ENCODE measurements around the gene FAM98C.

Gene FAM98C

DNA sequence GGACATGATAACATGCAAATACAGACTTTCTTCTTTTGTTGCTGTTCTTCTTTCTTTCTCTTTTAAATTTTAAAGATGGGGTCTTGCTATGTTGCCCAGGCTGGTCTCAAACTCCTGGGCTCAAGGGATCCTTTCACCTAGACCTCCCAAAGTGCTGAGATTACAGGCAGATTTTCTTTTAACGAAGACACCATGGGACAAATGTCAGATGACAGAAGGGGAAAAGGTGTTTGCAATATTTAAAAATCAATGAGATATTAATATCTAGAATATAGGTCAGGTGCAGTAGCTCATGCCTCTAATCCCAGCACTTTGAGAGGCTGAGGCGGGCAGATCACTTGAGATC is 26.9 kb downstream of the FAM98C start:
- DNase-seq = no peak

- DNase-seq = no peak
Observed at GRCh38 chr19:38430931-38431330, 28.0 kb downstream of the FAM98C start.

- no peak for DNase-seq
Observed at GRCh38 chr19:38433268-38433733, 30.4 kb downstream of the FAM98C start, which contains the start of gene RYR1. Gene RYR1, plus strand, starts transcription at chr19:38433691. Its CDS starts 139 bp downstream, at chr19:38433830.

- DNase-seq = no peak
Observed at GRCh38 chr19:38434549-38435051, 31.7 kb downstream of the FAM98C start.

DNA sequence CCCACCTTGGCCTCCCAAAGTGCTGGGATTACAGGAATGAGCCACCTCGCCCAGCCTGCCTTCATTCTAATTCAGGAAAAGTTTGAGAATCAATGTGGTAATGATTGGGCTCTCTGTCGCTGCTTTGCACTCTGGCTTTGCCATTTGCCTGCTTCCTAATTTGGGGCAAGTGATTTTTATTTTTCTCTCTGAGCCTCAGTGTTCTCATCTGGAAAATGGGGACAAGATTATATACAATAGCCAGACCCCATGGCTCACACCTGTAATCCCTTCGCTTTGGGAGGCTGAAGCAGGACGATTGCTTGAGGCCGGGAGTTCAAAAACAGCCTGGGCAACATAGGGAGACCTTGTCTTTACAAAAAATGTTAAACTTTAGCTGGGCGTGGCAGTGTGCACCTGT is 34.4 kb downstream of the FAM98C start:
- DNase-seq = no peak

GRCh38 chr19:38437917-38438316 is 35.0 kb downstream of the FAM98C start:
- DNase-seq = no peak

GRCh38 chr19:38440592-38440991 is 37.7 kb downstream of the FAM98C start:
- no peak for DNase-seq

- DNase-seq = no peak
Observed at GRCh38 chr19:38441657-38442348, 38.9 kb downstream of the FAM98C start.

GRCh38 chr19:38442736-38443135 is 39.8 kb downstream of the FAM98C start:
- DNase-seq = no peak

DNA sequence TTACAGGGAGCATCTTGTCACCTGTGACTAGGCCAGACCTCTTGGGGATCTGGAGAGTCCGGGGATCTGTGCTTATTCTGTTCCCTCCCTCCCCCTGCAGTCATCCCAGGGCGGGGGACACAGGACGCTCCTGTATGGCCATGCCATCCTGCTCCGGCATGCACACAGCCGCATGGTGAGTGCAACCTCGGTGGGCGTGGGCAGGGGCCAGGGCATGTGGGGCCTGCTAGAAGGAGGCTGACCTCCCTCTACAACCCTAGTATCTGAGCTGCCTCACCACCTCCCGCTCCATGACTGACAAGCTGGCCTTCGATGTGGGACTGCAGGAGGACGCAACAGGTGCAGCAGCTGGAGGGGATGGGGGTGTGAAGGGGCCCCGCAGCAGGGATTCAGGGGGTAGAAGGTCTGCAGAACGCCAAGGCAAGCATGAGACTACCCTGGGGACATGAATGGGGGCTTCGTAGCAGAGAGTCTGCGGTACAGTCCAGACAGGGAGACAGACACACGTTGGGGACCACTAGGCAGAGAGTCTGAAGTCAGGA is 40.6 kb downstream of the FAM98C start:
- DNase-seq = no peak

GRCh38 chr19:38444026-38444425 is 41.1 kb downstream of the FAM98C start:
- no peak for DNase-seq

GRCh38 chr19:38445362-38445761 is 42.5 kb downstream of the FAM98C start:
- no peak for DNase-seq

GRCh38 chr19:38448225-38448624 is 45.3 kb downstream of the FAM98C start:
- DNase-seq = no peak

DNA sequence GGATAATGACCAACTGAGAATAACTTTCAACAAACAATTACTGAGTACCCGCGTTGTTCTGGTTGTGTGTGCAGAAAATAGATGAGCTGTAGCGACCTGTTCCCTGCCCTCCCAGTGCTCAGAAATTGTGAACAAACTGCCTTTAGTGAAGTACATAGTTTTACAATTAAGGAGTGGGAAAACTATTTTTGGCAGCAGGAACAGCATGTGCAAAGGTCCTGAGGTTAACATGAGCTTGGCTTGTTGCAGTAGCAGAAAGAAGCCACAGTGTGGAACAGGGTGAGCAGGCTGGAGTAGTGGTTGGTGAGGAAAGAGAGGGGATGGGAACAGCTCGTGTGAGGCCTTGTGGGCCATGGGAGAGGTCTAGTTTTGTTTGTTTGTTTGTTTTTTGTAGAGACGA is 46.6 kb downstream of the FAM98C start:
- DNase-seq = no peak

- no peak for DNase-seq
Observed at GRCh38 chr19:38451036-38451435, 48.1 kb downstream of the FAM98C start.

DNA sequence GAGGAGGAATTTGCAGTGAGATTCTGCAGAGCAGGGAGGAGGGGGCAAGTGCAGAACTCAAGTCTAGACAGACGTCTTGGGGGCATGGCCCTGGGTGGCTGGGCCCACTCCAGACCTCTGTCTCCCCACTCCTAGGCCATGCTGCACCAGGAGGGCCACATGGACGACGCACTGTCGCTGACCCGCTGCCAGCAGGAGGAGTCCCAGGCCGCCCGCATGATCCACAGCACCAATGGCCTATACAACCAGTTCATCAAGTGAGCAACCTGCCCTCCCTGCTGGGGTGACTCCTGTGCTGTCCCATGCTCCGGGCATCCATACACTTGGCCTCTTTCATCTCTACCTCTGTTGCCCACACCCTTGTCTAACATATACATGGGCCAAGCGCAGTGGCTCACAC is 48.7 kb downstream of the FAM98C start:
- no peak for DNase-seq

GRCh38 chr19:38452430-38453366 is 49.8 kb downstream of the FAM98C start:
- DNase-seq = no peak

- no peak for DNase-seq
Observed at GRCh38 chr19:38453596-38453995, 50.7 kb downstream of the FAM98C start.

DNA sequence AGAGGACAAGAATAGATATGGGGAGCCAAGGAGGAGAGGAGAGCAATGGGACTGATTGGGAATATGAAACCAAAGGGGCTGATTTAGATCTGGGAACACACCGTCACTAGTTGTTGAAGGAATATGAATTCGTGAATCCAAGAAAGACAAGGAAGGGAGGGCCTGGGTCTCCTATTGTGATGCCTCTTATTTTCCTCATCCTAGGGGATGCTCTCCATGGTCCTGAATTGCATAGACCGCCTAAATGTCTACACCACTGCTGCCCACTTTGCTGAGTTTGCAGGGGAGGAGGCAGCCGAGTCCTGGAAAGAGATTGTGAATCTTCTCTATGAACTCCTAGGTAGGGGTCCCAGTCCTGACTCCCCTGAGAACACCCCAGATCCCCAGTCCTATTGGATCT is 52.1 kb downstream of the FAM98C start:
- DNase-seq = no peak

DNA sequence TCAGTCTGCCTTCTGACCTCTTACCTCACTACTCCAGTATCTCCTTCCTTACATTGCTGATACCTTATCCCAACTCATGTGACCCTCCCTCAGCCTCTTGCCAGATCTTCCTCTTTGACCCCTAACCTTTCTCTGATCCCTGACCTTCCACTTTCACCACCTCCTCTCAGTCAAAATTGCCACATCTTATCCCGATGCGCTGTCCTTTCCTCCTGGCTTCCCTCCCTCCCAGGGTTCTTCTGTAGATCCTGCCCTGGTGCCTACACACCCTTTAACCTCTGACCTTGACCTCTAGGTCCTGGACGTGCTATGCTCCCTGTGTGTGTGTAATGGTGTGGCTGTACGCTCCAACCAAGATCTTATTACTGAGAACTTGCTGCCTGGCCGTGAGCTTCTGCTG is 54.3 kb downstream of the FAM98C start:
- DNase-seq = no peak

DNA sequence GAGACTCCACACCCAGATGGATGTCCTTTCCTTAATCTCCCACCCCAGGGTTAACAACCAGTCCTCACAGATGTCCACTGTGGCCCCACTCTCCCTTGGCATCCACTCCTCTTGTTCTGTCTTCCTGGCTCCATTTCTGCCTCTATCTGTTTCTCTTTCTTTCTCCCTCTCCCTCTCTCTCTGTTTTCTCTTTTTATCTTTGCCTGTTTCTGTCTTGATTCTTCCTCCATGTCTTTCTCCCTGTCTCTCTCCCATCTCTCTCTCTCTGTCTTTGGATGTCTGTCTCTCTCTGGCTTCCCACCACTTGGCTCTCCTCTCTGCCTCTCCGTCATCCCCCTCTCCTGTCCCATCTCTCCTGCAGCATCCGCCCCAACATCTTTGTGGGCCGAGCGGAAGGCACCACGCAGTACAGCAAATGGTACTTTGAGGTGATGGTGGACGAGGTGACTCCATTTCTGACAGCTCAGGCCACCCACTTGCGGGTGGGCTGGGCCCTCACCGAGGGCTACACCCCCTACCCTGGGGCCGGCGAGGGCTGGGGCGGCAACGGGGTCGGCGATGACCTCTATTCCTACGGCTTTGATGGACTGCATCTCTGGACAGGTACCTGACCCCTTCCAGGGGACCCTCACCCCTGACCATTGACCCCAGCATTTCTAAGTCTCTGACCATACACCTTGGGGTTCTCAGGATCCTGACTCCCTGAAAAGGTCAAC is 55.0 kb downstream of the FAM98C start:
- no peak for DNase-seq
